HG03469 (cell line): Measurements from ENCODE around the gene ITGAE.

Experiments used
- ATAC-seq: cut with Tn5 transposase; IDR thresholded peaks from one replicate; pipeline ENCODE4 v1.9.1; 2021; ENCODE audit warnings: mild to moderate bottlenecking, moderate library complexity, moderate number of reproducible peaks; ENCODE audit not compliant: unreplicated experiment

The ITGAE gene

GRCh38 chr17:3698139-3698538 lies 102.8 kb downstream of the ITGAE start:
- no peak for ATAC-seq

- no peak for ATAC-seq
Observed at GRCh38 chr17:3697103-3697476, 103.9 kb downstream of the ITGAE start.

GRCh38 chr17:3695723-3696411 lies 105.1 kb downstream of the ITGAE start, which contains the start of gene P2RX5:
Gene P2RX5 (minus strand): TSS chr17:3696155. CDS start chr17:3696005, 150 bp downstream.
- no peak for ATAC-seq

GRCh38 chr17:3695129-3695722 lies 105.8 kb downstream of the ITGAE start:
- ATAC-seq = no peak

- peak; percentile 42 for ATAC-seq
Observed at GRCh38 chr17:3693829-3694231, 107.2 kb downstream of the ITGAE start.

GRCh38 chr17:3693141-3693540 lies 107.8 kb downstream of the ITGAE start:
- ATAC-seq = no peak

GRCh38 chr17:3692346-3692745 lies 108.6 kb downstream of the ITGAE start:
- ATAC-seq = no peak

GRCh38 chr17:3691617-3692067 lies 109.3 kb downstream of the ITGAE start:
- no peak for ATAC-seq

- ATAC-seq = no peak
Observed at GRCh38 chr17:3690094-3690715, 110.8 kb downstream of the ITGAE start.

- no peak for ATAC-seq
Observed at GRCh38 chr17:3689262-3690093, 111.5 kb downstream of the ITGAE start.

- no peak for ATAC-seq
Observed at GRCh38 chr17:3688852-3689261, 112.1 kb downstream of the ITGAE start.

GRCh38 chr17:3688027-3688553 lies 112.9 kb downstream of the ITGAE start:
- no peak for ATAC-seq

- no peak for ATAC-seq
Observed at GRCh38 chr17:3685174-3685573, 115.8 kb downstream of the ITGAE start.

- ATAC-seq = no peak
Observed at GRCh38 chr17:3683054-3683511, 117.9 kb downstream of the ITGAE start.

GRCh38 chr17:3682033-3682432 lies 119.0 kb downstream of the ITGAE start:
- no peak for ATAC-seq

- no peak for ATAC-seq
Observed at GRCh38 chr17:3681565-3681964, 119.4 kb downstream of the ITGAE start.

- no peak for ATAC-seq
Observed at GRCh38 chr17:3681057-3681456, 119.9 kb downstream of the ITGAE start.

- no peak for ATAC-seq
Observed at GRCh38 chr17:3679531-3680126, 121.4 kb downstream of the ITGAE start.

- ATAC-seq = no peak
Observed at GRCh38 chr17:3678821-3679530, 122.0 kb downstream of the ITGAE start.
